ENCODE results near the gene ADAMTSL4. TPM values are rescaled to one million over a fixed set of nuclear protein-coding genes. Genes with fewer than 3 reads are reported as not detected.

ADAMTSL4 gene
- total and polyA plus RNA-seq, 9 of the 15 experiments (the other 6 are each of a cell fraction or from before 2014, with no cell fraction given): 12.7 to 212 (median 35.6) TPM

- TF ChIP-seq REST (IDR thresholded peaks at IDR 0.05; ENCODE audit: borderline replicate concordance): no peak
- TF ChIP-seq REST (CRISPR knock-in tag; IDR thresholded peaks at IDR 0.05; ENCODE audit: low read depth): no peak
- TF ChIP-seq WHSC1 (IDR thresholded peaks at IDR 0.05; ENCODE audit: low read length): no peak
- no peak for TF ChIP-seq CLOCK (CRISPR knock-in tag; IDR thresholded peaks at IDR 0.05; ENCODE audit: borderline replicate concordance)
- TF ChIP-seq SUPT5H (IDR thresholded peaks at IDR 0.05): peak; percentile 56
- TF ChIP-seq RBFOX2 (IDR thresholded peaks at IDR 0.05; ENCODE audit: low read depth, low read length): peak; percentile 79
- TF ChIP-seq ATF7 (IDR thresholded peaks at IDR 0.05): peak; percentile 36
- no peak for TF ChIP-seq ARID3A (IDR thresholded peaks at IDR 0.05; ENCODE audit: borderline replicate concordance, low read depth, low read length)
- no peak; the same call in 1 of the 2 replicates for TF ChIP-seq MTA3 (IDR thresholded peaks at IDR 0.05; ENCODE audit: borderline replicate concordance)
- TF ChIP-seq HCFC1 (IDR thresholded peaks at IDR 0.05; ENCODE audit: low read depth, low read length): no peak; the same call in 1 of the 2 replicates
- peak; percentile 59 for TF ChIP-seq HMGN3 (IDR thresholded peaks at IDR 0.05; ENCODE audit: borderline replicate concordance, extremely low read depth, insufficient read length, low read depth, low read length)
- TF ChIP-seq POLR2A (conservative IDR thresholded peaks at IDR 0.05): peak; percentile 72
- no peak for TF ChIP-seq ZNF41 (CRISPR knock-in tag; conservative IDR thresholded peaks at IDR 0.05)
- TF ChIP-seq ZZZ3 (IDR thresholded peaks at IDR 0.05): no peak
- TF ChIP-seq ATF4 (CRISPR knock-in tag; IDR thresholded peaks at IDR 0.05): peak; percentile 14; the same call in 1 of the 2 replicates
Observed at GRCh38 chr1:150515328-150516049, 33.7 kb upstream of the ADAMTSL4 start, which contains the start of gene FALEC (continued).

Data from K562 (cell line).